Measurements from ENCODE around the gene HTR6.

- no peak for TF ChIP-seq POLR2A (IDR thresholded peaks at IDR 0.05)
- no peak for TF ChIP-seq CTCF (IDR thresholded peaks at IDR 0.05)
These were observed 20.0 kb downstream of the HTR6 start for GRCh38 chr1:19684677-19685076.

All from tibial nerve (tissue), 3 donors.